Psoas muscle (tissue), 8 donors: Measurements from ENCODE around the gene PPT2. TPM values are rescaled to one million over a fixed set of nuclear protein-coding genes. Genes with fewer than 3 reads are reported as not detected.

Experiments used
- ATAC-seq, 4 donors: fragments of 200-7000 bp; cut with Tn5 transposase; one replicate each; pipeline ENCODE4 v1.9.1; 2020; ENCODE audit warnings: moderate library complexity in 3 of 4, mild to moderate bottlenecking in 2 of 4
- DNase-seq, 2 donors: peaks; one replicate each; pipeline ENCODE4 v3.0.0-alpha.2; 2020
- H3K27ac ChIP-seq: fragments of 200-600 bp; one replicate; pipeline ENCODE4 v1.8.0; 2022
- H3K27me3 ChIP-seq, 3 donors: fragments of 200-600 bp in 1 of 3; one replicate each; pipeline versions ENCODE4 v1.6.1 to v1.8.0; 2013 to 2022; ENCODE audit warnings: low read length in 2 of 3, mild to moderate bottlenecking in 2 of 3, moderate library complexity in 1 of 3; ENCODE audit not compliant: insufficient read depth in 3 of 3
- H3K36me3 ChIP-seq, 2 donors: fragments of 200-600 bp in 1 of 2; one replicate each; pipeline versions ENCODE4 v1.6.1 to v1.8.0; 2013 to 2022; ENCODE audit warnings: low read depth in 1 of 2, mild to moderate bottlenecking in 1 of 2, moderate library complexity in 1 of 2; ENCODE audit not compliant: insufficient read depth in 1 of 2
- H3K4me1 ChIP-seq: fragments of 200-600 bp; one replicate; pipeline ENCODE4 v1.8.0; 2022
- H3K4me3 ChIP-seq: fragments of 200-600 bp; one replicate; pipeline ENCODE4 v1.8.0; 2022; ENCODE audit warnings: mild to moderate bottlenecking
- H3K9me3 ChIP-seq: fragments of 200-600 bp; one replicate; pipeline ENCODE4 v1.8.0; 2022
- CTCF ChIP-seq: fragments of 200-600 bp; IDR thresholded peaks from one replicate; pipeline ENCODE4 v1.8.0; 2022; ENCODE audit warnings: antibody characterized with exemption
- WGBS, 3 donors: extraction: QIAGEN DNeasy Blood & Tissue Kit; methylation state at CpG; one replicate each; pipeline versions ENCODE4 v1.1.6 to v1.1.7; 2013; 5-methylcytosine and 5-hydroxymethylcytosine counted together
- intact Hi-C, 2 donors: fragments of 100-400 bp; cut with DNase I; formaldehyde crosslinking; loops; one replicate each; pipeline versions ENCODE4 v1.11.0 to v1.14.2; 2022
- polyA plus RNA-seq, 3 donors: library from polyadenylated mRNA; stranded (reverse); fragments of 200-250 nt; gene quantifications; one replicate each; pipeline ENCODE4 v1.2.3, GENCODE V29; 2013
- total RNA-seq, 4 donors: library from RNA; stranded (reverse); fragmentation: NEBNext Ultra II Directional in 2 of 4; extraction: Animal tissue kit (Norgen Biotek cat#: 25700) in 2 of 4; gene quantifications; one replicate each; pipeline versions ENCODE4 v1.2.1 to v1.2.4, GENCODE V29; 2021 to 2023
- donor health status: healthy with polysubstance abuse.
- donor health status: DM: no; HTN: no; CAD: no; lungs with moderate emphysema.
- donor health status: Bipolar disorder and iron deficiency.
- donor health status: healthy.
- donor health status: DM: yes; HTN: yes; CAD: no.
- donor health status: DM: no; HTN: no; CAD: no.
- donor health status: DM: no; HTN: no; CAD: no.
- donor health status: DM: yes; HTN: yes; CAD: no.

PPT2 gene
- total and polyA plus RNA-seq, 7 donors, result 11.3 to 28.3 (median 14.8) TPM

GRCh38 chr6:32115623-32116022 is 38.3 kb upstream of the PPT2 start:
- no peaks in the 10 kb centered on the region for H3K27me3 ChIP-seq
- 75 to 83% (median 81%) methylated on average over 6 of the region's 6 CpGs for WGBS, 3 donors
- H3K36me3 ChIP-seq, result peaks cover under 1 to 61% of the 10 kb centered on the region in 2 donors
- H3K4me1 ChIP-seq, result peaks cover 14% of the 10 kb centered on the region
- H3K27ac ChIP-seq, result no peak overlapping the region
- ATAC-seq (no peak), DNase-seq (no peak)
- H3K4me3 ChIP-seq, result no peak overlapping the region
- intact Hi-C loops, result loop anchor here in 1 of 2 donors (5.0 kb wide), 2 partner anchors 37 to 82 kb away; partner anchors contain the start of genes PPT2 and PRRT1
- TF ChIP-seq CTCF, result no peak
- H3K9me3 ChIP-seq, result no peaks in the 10 kb centered on the region

GRCh38 chr6:32116674-32117073 is 37.3 kb upstream of the PPT2 start:
- H3K4me1 ChIP-seq, result peaks cover 13% of the 10 kb centered on the region
- intact Hi-C loops, result loop anchor here in 1 of 2 donors (5.0 kb wide), 2 partner anchors 36 to 81 kb away; partner anchors contain the start of genes PPT2 and PRRT1
- no peak overlapping the region for H3K4me3 ChIP-seq
- TF ChIP-seq CTCF, result peak; percentile 17
- H3K36me3 ChIP-seq, result peaks cover 5 to 71% of the 10 kb centered on the region in 2 donors
- H3K27ac ChIP-seq, result no peak overlapping the region
- DNase-seq (no peak), ATAC-seq (no peak)
- no peaks in the 10 kb centered on the region for H3K9me3 ChIP-seq
- 68 to 80% (median 71%) methylated on average over 7 of the region's 7 CpGs for WGBS, 3 donors
- no peaks in the 10 kb centered on the region for H3K27me3 ChIP-seq

- no peak for TF ChIP-seq CTCF
- Histone ChIP-seq H3K4me1 (peaks cover 7% of the 10 kb centered on the region), H3K4me3 (no peak overlapping the region), H3K27ac (no peak overlapping the region), H3K9me3 (no peaks in the 10 kb centered on the region), H3K36me3 (peaks cover 5 to 77% of the 10 kb centered on the region in 2 donors), H3K27me3 (no peaks in the 10 kb centered on the region)
- ATAC-seq, result no peak
- intact Hi-C loops, result loop anchor here in 1 of 2 donors (5.0 kb wide), 2 partner anchors 35 to 80 kb away; partner anchors contain the start of genes PPT2 and PRRT1
- 86 to 93% (median 92%) methylated on average over 9 of the region's 9 CpGs for WGBS, 3 donors
- DNase-seq, result no peak
Observed at GRCh38 chr6:32117461-32117860, 36.5 kb upstream of the PPT2 start.

- no peak overlapping the region for H3K27ac ChIP-seq
- no peaks in the 10 kb centered on the region for H3K27me3 ChIP-seq
- no peaks in the 10 kb centered on the region for H3K9me3 ChIP-seq
- peak; percentile 93 for TF ChIP-seq CTCF
- ATAC-seq (peak; percentile 84 to 93 (median 90)), DNase-seq (peak; percentile 87 to 92)
- H3K4me1 ChIP-seq, result peaks cover 7% of the 10 kb centered on the region
- WGBS, 3 donors, result 20 to 22% (median 21%) methylated on average over 16 to 17 of the region's 17 CpGs
- intact Hi-C loops, result loop anchor here (1.0 to 5.0 kb wide), 5 partner anchors 33 to 78 kb away; partner anchors contain the start of genes PPT2 (in 2 of the 2) and PRRT1 (in 1 of the 2)
- H3K36me3 ChIP-seq, result peaks cover 5 to 93% of the 10 kb centered on the region in 2 donors
- H3K4me3 ChIP-seq, result no peak overlapping the region
Observed at GRCh38 chr6:32118782-32119628, 34.9 kb upstream of the PPT2 start.
